A673 (cell line): Measurements from ENCODE around the gene VWF.

Source experiments
- CTCF ChIP-seq: fragments of 300-800, 200-600 bp; sonication (generic); conservative IDR thresholded peaks from 2 replicates; pipeline ENCODE4 v1.5.1; 2017; ENCODE audit warnings: low read depth, mild to moderate bottlenecking, antibody characterized with exemption, low read length, moderate library complexity, mixed read lengths
- EZH2 ChIP-seq: fragments of 200-600 bp; sonication (generic); IDR thresholded peaks from 2 replicates; pipeline ENCODE4 v1.6.1; 2017; ENCODE audit warnings: borderline replicate concordance, low read depth, mild to moderate bottlenecking, mixed read lengths, antibody characterized with exemption, low read length; ENCODE audit not compliant: poor library complexity, severe bottlenecking

- TF ChIP-seq CTCF: no peak
- TF ChIP-seq EZH2: no peak
Observed at GRCh38 chr12:6115389-6115788, 9.1 kb downstream of the VWF start.
